ENCODE data around the gene PPP1CB.

Gene PPP1CB

GRCh38 chr2:28745876-28746275 is 5.8 kb upstream of the PPP1CB start:
- no peak for DNase-seq

DNA sequence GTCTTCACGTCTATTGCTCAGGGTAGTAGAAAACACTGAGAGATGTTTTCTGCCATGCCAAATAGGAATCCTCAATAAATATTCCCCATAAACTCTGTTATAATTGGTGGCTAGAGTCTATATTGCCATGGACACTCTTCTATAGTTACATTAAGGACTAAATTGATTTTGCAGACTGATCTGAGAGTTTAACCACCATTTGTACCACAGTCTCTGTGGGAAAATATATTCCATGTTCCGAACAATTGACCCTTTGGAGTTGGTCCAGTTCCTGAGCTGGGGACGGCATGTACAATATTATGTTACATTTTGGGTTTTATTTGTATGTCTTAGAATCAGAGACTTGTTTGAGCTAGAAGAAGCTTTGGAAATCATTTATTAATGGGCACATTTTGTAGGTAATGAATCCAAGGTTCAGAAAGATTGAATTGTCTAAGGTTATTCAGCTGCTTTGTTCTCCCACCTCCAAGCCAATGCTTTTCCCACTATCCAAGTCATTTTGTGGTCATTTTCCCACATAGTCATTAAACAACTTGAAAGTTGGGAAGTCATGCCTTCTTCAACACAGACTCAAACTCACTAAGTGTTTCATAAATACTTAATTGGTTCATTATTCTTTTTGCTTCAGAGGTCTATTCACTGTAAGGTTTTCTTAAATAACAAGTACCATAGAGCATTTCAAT is 5.1 kb upstream of the PPP1CB start:
- DNase-seq = no peak

GRCh38 chr2:28747714-28748113 is 3.9 kb upstream of the PPP1CB start:
- DNase-seq = no peak

- no peak for DNase-seq
Observed at GRCh38 chr2:28748176-28748575, 3.5 kb upstream of the PPP1CB start.

DNA sequence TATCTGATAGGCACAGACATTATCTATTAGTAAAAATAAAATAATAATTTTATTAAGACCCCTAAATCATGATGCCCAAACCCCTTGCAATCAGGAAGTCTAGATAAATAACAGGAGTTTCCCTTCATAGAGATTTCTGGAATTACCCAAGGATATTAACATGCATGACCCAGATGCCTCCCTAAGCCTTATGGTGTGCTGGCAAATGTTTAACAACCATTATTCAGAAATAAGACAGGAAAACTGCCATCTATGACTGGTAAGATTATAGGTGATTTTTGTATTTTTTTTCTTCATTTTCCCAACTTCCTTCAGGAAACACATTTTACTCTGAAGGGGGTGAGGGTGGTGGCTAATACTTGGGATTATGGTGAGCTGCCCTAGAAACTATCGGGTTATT is 2.7 kb upstream of the PPP1CB start:
- DNase-seq = no peak

DNA sequence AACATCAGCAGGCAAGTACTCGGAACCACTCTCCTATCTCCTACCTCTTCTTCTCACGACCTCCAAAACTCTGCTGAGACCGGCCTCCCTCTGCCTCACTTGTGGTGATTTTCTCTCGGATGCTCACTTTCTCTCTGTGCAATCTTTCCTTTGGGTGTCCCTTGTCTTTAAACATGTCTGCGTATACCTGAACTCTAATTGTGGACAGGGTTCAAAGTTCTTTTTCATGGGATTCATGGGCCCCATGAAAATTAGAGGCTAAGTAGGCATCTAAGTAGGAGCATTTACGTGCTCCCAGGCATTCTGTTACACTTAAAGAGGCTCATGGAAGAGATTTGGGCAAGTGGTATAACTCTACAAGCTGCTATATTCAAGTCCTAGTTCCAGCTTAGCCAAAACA is 2.1 kb upstream of the PPP1CB start:
- no peak for DNase-seq

DNA sequence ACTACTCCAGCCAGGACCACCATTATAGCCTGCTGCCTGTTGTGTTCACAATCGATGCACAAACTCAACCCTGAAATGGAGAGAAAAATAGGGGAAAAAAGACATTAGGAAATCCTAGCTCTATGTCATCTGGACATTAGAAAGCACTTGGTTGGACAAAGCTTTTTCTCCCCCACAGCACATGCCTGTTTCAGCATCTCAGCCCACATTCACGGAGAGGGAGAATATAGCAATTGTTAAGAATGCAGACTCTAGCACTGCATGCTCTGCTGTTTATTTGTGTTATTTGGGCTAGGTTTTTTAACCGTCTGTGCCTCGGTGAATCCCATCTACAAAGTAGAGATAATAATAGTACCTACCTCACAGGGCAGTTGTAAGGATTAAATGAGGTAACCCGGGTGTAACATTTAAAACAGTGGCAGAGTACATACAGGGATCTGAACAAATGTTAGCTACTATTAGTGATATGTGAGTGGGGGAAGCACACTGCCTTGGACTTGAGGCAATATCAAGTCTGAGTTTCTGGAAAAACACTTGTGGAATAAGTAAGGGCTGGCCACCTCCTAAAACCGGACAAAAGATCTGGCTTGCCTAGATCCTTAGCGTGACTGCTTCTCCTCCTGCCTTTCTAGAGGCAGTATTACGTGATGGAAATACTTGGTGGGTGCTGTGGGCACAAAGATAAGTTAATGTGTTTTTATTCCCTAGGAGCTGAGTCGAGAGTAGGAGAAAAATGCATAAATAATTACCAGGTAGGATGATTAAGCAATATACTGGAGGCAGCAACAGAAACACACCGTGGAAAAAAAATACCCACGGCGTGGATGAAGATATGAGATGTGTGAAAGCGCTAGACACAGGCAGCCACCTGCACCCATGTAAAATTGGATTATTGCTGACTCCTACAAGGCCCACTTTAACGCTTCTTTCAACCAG is 1.0 kb upstream of the PPP1CB start:
- no peak for DNase-seq

DNA sequence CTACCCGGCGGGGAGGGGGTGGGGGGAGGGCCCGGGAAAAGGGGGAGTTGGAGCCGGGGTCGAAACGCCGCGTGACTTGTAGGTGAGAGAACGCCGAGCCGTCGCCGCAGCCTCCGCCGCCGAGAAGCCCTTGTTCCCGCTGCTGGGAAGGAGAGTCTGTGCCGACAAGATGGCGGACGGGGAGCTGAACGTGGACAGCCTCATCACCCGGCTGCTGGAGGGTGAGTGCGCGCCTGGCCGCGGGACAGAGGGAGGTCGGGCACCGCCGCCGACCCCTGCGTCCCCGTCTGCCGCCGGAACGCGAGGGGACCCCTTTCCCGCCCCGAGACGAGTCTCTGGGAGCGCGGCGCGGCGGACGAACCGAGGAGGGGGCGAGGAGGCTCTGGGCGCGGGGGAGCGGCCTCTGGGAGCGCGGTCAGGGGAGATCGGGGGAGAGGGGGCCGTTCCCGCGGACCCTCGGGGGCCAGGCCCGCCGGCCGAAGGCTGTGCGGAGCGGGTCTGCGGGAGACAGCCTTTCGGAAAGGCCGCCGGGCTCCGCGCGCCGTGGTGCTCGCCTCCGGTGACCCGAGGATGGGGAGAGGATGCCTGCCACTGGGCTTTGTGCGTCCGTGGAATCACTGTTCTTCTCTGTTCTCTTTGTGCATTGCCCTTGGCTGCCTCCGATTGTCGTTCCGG is 463 bp downstream of the PPP1CB start:
- no peak for DNase-seq

GRCh38 chr2:28752631-28753376 is 1.2 kb downstream of the PPP1CB start:
- no peak for DNase-seq

DNA sequence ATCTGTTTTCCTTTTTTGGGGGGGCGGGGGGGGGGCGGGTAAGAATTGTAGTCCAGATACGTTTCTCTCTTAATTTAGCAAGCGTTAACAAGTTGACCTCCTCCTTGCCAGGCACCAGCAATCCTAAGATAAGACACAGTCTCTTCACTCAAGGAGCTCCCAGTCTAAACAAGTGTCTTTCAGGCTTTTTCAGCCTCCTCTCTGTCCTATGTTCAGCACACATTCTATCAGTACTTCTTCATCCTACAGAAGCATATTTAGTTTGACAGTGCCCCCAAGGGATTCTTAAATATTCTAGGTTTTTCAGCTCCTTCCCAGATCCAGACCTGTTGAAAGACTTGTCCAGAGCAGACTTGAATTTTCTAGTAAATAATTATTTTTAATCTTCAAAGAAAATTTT is 2.7 kb downstream of the PPP1CB start:
- DNase-seq = no peak

GRCh38 chr2:28755421-28755820 is 3.8 kb downstream of the PPP1CB start:
- no peak for DNase-seq

DNA sequence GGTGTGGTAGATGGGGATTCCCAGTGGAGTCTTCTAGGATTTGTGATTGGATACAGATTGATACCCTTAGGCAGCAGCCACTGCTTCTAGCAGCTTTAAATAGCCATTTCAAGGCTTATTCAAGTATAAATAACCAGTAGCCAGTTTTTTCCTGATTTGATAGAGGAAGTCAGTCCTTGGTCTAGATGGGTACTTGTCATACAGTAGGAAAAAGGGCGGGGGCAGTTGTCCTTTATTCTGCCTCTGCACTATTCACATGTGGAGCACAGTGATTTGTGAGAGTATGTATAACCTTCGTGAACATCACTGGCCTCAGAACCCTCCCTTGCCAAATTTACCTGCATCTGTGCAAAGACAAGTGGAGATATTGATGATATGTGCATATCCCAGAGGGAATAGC is 6.8 kb downstream of the PPP1CB start:
- DNase-seq = no peak

GRCh38 chr2:28761420-28761819 is 9.8 kb downstream of the PPP1CB start:
- no peak for DNase-seq

DNA sequence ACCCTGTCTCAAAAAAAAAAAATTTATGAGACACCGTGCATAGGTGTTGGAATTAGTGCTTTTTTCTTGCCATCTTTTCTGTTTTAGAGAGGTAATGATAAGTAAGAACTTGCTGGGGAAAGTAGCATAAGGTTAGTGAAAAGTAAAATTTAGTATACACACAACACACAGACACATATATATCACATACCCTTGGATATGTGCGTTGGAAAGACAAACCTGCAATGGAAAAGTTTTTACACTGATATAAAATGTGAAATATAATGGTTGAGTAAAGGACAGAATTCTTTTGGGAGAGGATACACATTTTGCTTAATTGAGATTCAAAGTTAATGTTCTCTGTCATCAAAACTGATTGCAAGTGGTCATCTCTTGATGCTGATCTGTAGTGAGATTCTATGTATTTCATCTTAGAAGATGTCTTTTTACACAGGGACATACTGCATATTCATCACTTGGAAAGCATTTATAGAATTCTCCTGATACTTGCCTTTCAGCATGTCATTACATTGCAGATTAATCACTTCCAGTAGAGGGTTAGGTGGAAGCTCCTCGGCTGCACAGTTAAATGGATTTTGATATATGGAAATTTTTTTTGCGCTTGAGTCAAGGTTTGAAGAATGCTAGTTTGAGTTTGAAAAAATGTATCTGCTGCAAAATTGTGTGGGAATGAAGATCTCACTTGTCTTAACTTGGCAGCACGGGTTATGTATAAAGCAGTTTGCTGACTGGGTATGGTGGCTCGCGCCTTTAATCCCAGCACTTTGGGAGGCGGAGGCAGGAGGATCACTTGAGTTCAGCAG is 13.5 kb downstream of the PPP1CB start:
- no peak for DNase-seq

DNA sequence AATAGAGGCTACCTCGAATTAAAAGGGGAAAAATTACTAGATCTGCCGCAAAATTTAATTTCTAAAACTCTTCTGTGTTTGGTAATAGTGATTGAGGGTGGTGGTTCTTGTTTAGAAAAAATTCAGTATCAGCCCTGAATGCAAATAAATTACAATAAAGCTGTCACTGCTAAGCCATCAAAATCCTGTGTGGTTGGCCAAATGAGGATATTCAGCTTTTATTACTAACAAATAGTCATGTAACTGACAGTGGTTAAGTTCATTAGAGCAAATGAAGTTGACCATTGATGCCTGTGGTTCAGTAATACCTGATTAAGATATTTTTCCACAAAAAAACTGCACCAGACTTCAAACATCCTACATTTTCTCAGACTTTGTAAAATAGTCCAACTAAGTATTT is 14.4 kb downstream of the PPP1CB start:
- DNase-seq = no peak

DNA sequence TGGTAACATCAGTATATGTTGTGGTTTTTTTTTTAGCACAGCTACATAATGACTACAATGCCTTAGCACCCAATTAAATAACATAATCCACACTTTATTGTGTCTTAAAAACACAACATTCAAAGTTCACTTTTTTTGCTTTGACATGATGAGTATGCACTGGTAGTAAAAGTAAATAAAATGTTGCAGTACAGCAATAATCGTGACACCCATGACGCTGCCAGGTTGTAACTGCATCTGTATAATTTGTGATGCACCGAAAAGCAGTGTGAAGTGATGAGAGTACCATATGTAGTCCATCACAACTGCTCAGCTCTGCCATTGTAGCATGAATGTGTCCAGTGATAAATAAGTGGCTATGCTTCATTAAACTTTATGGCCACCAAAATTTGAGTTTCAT is 15.7 kb downstream of the PPP1CB start:
- no peak for DNase-seq

DNA sequence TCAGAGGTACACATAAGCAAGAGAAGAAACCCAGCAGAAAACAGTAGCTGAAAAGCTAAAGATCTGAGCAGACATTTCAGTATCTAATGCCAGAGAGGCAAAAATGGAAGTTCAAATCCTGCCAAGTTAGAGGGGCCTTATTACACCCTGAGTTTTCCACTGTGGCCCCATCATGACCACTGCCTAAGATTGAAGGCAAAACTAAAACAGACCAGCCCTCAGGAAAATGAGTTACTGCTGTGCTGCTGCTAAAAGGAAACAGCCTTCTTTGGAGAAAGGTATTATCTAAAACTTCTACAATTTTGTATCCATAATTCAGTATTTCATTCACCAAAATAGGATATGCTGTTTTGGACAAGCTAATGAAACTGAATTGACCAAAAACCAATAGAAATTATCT is 16.8 kb downstream of the PPP1CB start:
- DNase-seq = no peak

GRCh38 chr2:28768952-28769351 is 17.3 kb downstream of the PPP1CB start:
- DNase-seq = no peak

DNA sequence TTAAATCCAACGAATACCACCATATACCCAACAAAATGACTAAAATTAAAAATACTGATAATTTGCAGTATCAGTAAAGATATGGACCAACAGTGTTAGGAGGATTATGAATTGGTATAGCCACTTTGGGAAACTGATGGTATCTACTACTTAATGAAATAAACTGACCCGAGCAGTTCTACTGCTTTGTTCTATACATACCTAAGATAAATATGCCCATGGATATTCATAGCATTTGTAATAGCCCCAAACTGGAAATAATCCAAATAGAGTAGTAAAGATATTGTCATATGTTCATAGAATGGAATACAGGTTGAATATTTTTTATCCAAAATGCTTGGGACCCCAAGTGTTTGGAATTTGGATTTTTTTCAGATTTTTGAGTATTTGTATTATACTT is 20.7 kb downstream of the PPP1CB start:
- DNase-seq = no peak

DNA sequence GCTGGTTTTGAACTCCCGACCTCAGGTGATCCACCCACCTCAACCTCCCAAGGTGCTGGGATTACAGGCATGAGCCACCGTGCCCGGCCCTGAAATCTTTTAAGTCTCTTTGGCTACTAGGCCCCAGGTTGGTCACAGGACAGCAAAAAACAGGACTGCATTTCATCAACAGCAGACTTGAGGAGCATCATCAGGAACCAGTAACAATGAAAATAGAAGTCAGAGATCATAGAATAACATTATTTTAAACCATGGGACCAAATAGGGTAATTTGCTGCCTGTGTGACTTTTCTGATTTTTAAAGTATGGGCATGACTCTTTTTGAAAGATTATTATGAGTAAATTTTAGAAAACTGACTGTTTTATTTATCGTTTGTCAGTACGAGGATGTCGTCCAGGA is 24.8 kb downstream of the PPP1CB start:
- DNase-seq = no peak

DNA sequence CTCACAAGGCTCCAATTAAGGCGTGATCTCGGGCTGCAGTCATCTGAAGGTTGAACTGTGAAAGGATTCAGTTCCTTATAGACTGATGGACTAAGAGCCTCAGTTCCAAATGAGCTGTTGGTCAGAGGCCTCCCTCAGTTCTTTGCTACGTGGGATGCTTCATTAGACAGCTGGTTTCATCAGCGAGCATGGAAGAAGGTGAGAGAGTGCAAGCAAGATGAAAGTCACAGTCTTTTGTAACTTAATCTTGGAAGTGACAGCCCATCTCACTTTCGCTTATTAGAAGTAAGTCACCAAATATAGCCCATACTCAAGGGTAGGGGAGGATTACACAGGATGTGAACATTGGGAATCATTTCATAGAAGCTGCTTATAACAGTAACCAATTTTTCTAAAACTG is 26.8 kb downstream of the PPP1CB start:
- DNase-seq = no peak

- DNase-seq = no peak
Observed at GRCh38 chr2:28779001-28779400, 27.4 kb downstream of the PPP1CB start.

All from NCI-H187 treated with DMSO at 0.1 percent for 48 hours (cell line).